HepG2 (cell line): ENCODE measurements around the gene RAE1. TPM values are rescaled to one million over a fixed set of nuclear protein-coding genes. Genes with fewer than 3 reads are reported as not detected.

Experiments used
- EP300 ChIP-seq, 3 experiments: sonication (generic) in 1 of 3; formaldehyde crosslinking in 1 of 3; IDR thresholded peaks; 2 replicates each; pipeline versions ENCODE4 v1.5.1 to v1.6.1; 2011 to 2020; ENCODE audit warnings: low read depth in 2 of 3, low read length in 2 of 3, borderline replicate concordance in 1 of 3, improper control_type of control experiment in 1 of 3, mild to moderate bottlenecking in 1 of 3, missing genetic modification reagents in 1 of 3, moderate library complexity in 1 of 3
- GABPB1 ChIP-seq: IDR thresholded peaks from 2 replicates; pipeline ENCODE4 v1.6.1; 2016; ENCODE audit warnings: mild to moderate bottlenecking, missing genetic modification reagents, moderate library complexity, missing compliant biosample characterization
- HOXA3 ChIP-seq: sonication (generic); formaldehyde crosslinking; IDR thresholded peaks from 2 replicates; pipeline ENCODE4 v1.5.0; 2020; ENCODE audit warnings: missing genetic modification reagents
- JUND ChIP-seq: sonication (generic); formaldehyde crosslinking; IDR thresholded peaks from 2 replicates; pipeline ENCODE4 v1.8.0; 2022; ENCODE audit warnings: mild to moderate bottlenecking, missing genetic modification reagents
- SMAD1 ChIP-seq: sonication (generic); formaldehyde crosslinking; IDR thresholded peaks from 2 replicates; pipeline ENCODE4 v1.4.0; 2020; ENCODE audit warnings: missing genetic modification reagents, low read depth, mild to moderate bottlenecking, borderline replicate concordance
- SP5 ChIP-seq: IDR thresholded peaks from 2 replicates; pipeline ENCODE4 v1.6.1; 2016; ENCODE audit warnings: low read depth, borderline replicate concordance
- ZBTB7B ChIP-seq: sonication (generic); formaldehyde crosslinking; IDR thresholded peaks from 2 replicates; pipeline ENCODE4 v1.4.0; 2020; ENCODE audit warnings: missing genetic modification reagents
- ZNF138 ChIP-seq: sonication (generic); formaldehyde crosslinking; IDR thresholded peaks from 2 replicates; pipeline ENCODE4 v1.5.0; 2020; ENCODE audit warnings: mild to moderate bottlenecking, low read depth, missing genetic modification reagents
- ZNF232 ChIP-seq: sonication (generic); formaldehyde crosslinking; IDR thresholded peaks from 2 replicates; pipeline ENCODE4 v1.4.0; 2020; ENCODE audit warnings: missing genetic modification reagents, borderline replicate concordance
- ZNF501 ChIP-seq: sonication (generic); formaldehyde crosslinking; IDR thresholded peaks from 2 replicates; pipeline ENCODE4 v1.5.1; 2020; ENCODE audit warnings: mild to moderate bottlenecking, moderate library complexity, missing genetic modification reagents
- ZNF574 ChIP-seq: sonication (generic); formaldehyde crosslinking; IDR thresholded peaks from 2 replicates; pipeline ENCODE4 v1.4.0; 2020; ENCODE audit warnings: missing genetic modification reagents
- ZNF7 ChIP-seq: IDR thresholded peaks from 2 replicates; pipeline ENCODE4 v1.6.1; 2016; ENCODE audit warnings: missing biosample characterization, missing genetic modification reagents
- ZNF775 ChIP-seq: sonication (generic); formaldehyde crosslinking; IDR thresholded peaks from 2 replicates; pipeline ENCODE4 v1.4.0; 2020; ENCODE audit warnings: missing genetic modification reagents, mild to moderate bottlenecking, moderate library complexity, borderline replicate concordance
- polyA plus RNA-seq, 8 experiments: library from polyadenylated mRNA; depleted of rRNA in 3 of 8; stranded (reverse) in 7 of 8; unstranded in 1 of 8; fragments of >200 nt; fragmentation: Illumina TruSeq in 4 of 8; extraction: Trizol in 4 of 8; gene quantifications; 2 replicates each; pipeline versions ENCODE4 v1.2.1 to v1.2.3, GENCODE V29; 2011 to 2016; ENCODE audit warnings: low read depth in 4 of 8, missing spikeins in 1 of 8, mixed read lengths in 1 of 8; ENCODE audit not compliant: insufficient read depth in 1 of 8
- total RNA-seq, 5 experiments: library from RNA; depleted of rRNA; stranded (reverse); fragments of >200 nt; fragmentation: Illumina TruSeq; extraction: Trizol; gene quantifications; 2 replicates each; pipeline ENCODE4 v1.2.3, GENCODE V29; 2016; ENCODE audit warnings: low read depth in 1 of 5
- TF ChIP-seq, protein P1 (sequence below): IDR thresholded peaks from 2 replicates; pipeline ENCODE4 v1.4.0; 2020; ENCODE audit warnings: mild to moderate bottlenecking, missing genetic modification reagents
- TF ChIP-seq, protein P2 (sequence below): sonication (generic); formaldehyde crosslinking; IDR thresholded peaks from 2 replicates; pipeline ENCODE4 v1.5.0; 2020; ENCODE audit warnings: mild to moderate bottlenecking, missing genetic modification reagents, moderate library complexity
- TF ChIP-seq, protein P3 (sequence below): sonication (generic); formaldehyde crosslinking; conservative IDR thresholded peaks from 2 replicates; pipeline ENCODE4 v1.8.1; 2023; ENCODE audit warnings: missing genetic modification reagents
- TF ChIP-seq, protein P4 (sequence below): sonication (generic); formaldehyde crosslinking; IDR thresholded peaks from 2 replicates; pipeline ENCODE4 v1.4.0; 2020; ENCODE audit warnings: missing genetic modification reagents

Gene RAE1
- total and polyA plus RNA-seq, 2 of the 13 experiments (the other 11 are each of a cell fraction or from before 2014, with no cell fraction given), result 36.1 to 72.9 TPM

GRCh38 chr20:57428324-57429158, 77.5 kb downstream of the RAE1 start (continued):
- TF ChIP-seq, protein P1, sequence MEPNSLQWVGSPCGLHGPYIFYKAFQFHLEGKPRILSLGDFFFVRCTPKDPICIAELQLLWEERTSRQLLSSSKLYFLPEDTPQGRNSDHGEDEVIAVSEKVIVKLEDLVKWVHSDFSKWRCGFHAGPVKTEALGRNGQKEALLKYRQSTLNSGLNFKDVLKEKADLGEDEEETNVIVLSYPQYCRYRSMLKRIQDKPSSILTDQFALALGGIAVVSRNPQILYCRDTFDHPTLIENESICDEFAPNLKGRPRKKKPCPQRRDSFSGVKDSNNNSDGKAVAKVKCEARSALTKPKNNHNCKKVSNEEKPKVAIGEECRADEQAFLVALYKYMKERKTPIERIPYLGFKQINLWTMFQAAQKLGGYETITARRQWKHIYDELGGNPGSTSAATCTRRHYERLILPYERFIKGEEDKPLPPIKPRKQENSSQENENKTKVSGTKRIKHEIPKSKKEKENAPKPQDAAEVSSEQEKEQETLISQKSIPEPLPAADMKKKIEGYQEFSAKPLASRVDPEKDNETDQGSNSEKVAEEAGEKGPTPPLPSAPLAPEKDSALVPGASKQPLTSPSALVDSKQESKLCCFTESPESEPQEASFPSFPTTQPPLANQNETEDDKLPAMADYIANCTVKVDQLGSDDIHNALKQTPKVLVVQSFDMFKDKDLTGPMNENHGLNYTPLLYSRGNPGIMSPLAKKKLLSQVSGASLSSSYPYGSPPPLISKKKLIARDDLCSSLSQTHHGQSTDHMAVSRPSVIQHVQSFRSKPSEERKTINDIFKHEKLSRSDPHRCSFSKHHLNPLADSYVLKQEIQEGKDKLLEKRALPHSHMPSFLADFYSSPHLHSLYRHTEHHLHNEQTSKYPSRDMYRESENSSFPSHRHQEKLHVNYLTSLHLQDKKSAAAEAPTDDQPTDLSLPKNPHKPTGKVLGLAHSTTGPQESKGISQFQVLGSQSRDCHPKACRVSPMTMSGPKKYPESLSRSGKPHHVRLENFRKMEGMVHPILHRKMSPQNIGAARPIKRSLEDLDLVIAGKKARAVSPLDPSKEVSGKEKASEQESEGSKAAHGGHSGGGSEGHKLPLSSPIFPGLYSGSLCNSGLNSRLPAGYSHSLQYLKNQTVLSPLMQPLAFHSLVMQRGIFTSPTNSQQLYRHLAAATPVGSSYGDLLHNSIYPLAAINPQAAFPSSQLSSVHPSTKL (CRISPR knock-in tag), result peak; percentile 80
- TF ChIP-seq, protein P2, sequence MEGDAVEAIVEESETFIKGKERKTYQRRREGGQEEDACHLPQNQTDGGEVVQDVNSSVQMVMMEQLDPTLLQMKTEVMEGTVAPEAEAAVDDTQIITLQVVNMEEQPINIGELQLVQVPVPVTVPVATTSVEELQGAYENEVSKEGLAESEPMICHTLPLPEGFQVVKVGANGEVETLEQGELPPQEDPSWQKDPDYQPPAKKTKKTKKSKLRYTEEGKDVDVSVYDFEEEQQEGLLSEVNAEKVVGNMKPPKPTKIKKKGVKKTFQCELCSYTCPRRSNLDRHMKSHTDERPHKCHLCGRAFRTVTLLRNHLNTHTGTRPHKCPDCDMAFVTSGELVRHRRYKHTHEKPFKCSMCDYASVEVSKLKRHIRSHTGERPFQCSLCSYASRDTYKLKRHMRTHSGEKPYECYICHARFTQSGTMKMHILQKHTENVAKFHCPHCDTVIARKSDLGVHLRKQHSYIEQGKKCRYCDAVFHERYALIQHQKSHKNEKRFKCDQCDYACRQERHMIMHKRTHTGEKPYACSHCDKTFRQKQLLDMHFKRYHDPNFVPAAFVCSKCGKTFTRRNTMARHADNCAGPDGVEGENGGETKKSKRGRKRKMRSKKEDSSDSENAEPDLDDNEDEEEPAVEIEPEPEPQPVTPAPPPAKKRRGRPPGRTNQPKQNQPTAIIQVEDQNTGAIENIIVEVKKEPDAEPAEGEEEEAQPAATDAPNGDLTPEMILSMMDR, result 0 out of 2 replicates have a peak, but pooled peaks have one; percentile 5
- peak; percentile 57 for TF ChIP-seq GABPB1
- peak; percentile 62; the same call in 1 of the 2 replicates for TF ChIP-seq ZNF574 (CRISPR knock-in tag)
- peak; percentile 44; the same call in 1 of the 2 replicates for TF ChIP-seq ZBTB7B (CRISPR knock-in tag)
- no peak for TF ChIP-seq SP5 (CRISPR knock-in tag)
- no peak for TF ChIP-seq SMAD1 (CRISPR knock-in tag)
- TF ChIP-seq ZNF232 (CRISPR knock-in tag), result no peak
- no peak for TF ChIP-seq ZNF138
- no peak for TF ChIP-seq ZNF775
- 0 out of 4 replicates have a peak, but pooled peaks of 1 of the 2 experiments have one; percentile 35 for TF ChIP-seq EP300 (IDR thresholded peaks at IDR 0.05; ENCODE audit: low read depth in 2 of 2, low read length in 2 of 2)
- TF ChIP-seq EP300 (CRISPR knock-in tag; IDR thresholded peaks at IDR 0.05; ENCODE audit: borderline replicate concordance), result no peak
- TF ChIP-seq ZNF7 (CRISPR knock-in tag), result no peak
- peak; percentile 62; the same call in 1 of the 2 replicates for TF ChIP-seq HOXA3 (CRISPR knock-in tag)
- TF ChIP-seq ZNF501 (CRISPR knock-in tag), result no peak; the same call in 1 of the 2 replicates
- TF ChIP-seq JUND (CRISPR knock-in tag), result peak; percentile 45; the same call in 1 of the 2 replicates
- TF ChIP-seq, protein P3, sequence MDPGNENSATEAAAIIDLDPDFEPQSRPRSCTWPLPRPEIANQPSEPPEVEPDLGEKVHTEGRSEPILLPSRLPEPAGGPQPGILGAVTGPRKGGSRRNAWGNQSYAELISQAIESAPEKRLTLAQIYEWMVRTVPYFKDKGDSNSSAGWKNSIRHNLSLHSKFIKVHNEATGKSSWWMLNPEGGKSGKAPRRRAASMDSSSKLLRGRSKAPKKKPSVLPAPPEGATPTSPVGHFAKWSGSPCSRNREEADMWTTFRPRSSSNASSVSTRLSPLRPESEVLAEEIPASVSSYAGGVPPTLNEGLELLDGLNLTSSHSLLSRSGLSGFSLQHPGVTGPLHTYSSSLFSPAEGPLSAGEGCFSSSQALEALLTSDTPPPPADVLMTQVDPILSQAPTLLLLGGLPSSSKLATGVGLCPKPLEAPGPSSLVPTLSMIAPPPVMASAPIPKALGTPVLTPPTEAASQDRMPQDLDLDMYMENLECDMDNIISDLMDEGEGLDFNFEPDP (CRISPR knock-in tag), result no peak
- TF ChIP-seq, protein P4, sequence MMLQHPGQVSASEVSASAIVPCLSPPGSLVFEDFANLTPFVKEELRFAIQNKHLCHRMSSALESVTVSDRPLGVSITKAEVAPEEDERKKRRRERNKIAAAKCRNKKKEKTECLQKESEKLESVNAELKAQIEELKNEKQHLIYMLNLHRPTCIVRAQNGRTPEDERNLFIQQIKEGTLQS, result peak; percentile 70; the same call in 1 of the 2 replicates
